GM21576 (cell line): ENCODE data around the gene C9orf50.

Source experiments
- ATAC-seq: cut with Tn5 transposase; IDR thresholded peaks from one replicate; pipeline ENCODE4 v1.9.1; 2021; ENCODE audit warnings: mild to moderate bottlenecking, moderate library complexity; ENCODE audit not compliant: unreplicated experiment

The C9orf50 gene

GRCh38 chr9:129573977-129574376, 46.9 kb downstream of the C9orf50 start:
- ATAC-seq: no peak

- ATAC-seq: no peak
Observed at GRCh38 chr9:129572517-129572916, 48.4 kb downstream of the C9orf50 start.

GRCh38 chr9:129572052-129572425, 48.9 kb downstream of the C9orf50 start:
- ATAC-seq: no peak

- ATAC-seq: no peak
Observed at GRCh38 chr9:129571298-129572051, 49.4 kb downstream of the C9orf50 start.

GRCh38 chr9:129570450-129571297, 50.2 kb downstream of the C9orf50 start:
- no peak for ATAC-seq

GRCh38 chr9:129569502-129570449, 51.1 kb downstream of the C9orf50 start:
- no peak for ATAC-seq

- no peak for ATAC-seq
Observed at GRCh38 chr9:129568560-129569501, 52.1 kb downstream of the C9orf50 start.

GRCh38 chr9:129567842-129568559, 52.9 kb downstream of the C9orf50 start:
- ATAC-seq: no peak

GRCh38 chr9:129567329-129567728, 53.6 kb downstream of the C9orf50 start:
- no peak for ATAC-seq

GRCh38 chr9:129566563-129567266, 54.2 kb downstream of the C9orf50 start:
- no peak for ATAC-seq

GRCh38 chr9:129562917-129563316, 58.0 kb downstream of the C9orf50 start:
- ATAC-seq: no peak

GRCh38 chr9:129562514-129562913, 58.4 kb downstream of the C9orf50 start:
- no peak for ATAC-seq
